Measurements from ENCODE around the gene OR4M1.
"Not testable (repeated sequence)": the region's sequence is repeated elsewhere in the genome, so short reads cannot be mapped to it uniquely, and the experiment has no call there.

DNA sequence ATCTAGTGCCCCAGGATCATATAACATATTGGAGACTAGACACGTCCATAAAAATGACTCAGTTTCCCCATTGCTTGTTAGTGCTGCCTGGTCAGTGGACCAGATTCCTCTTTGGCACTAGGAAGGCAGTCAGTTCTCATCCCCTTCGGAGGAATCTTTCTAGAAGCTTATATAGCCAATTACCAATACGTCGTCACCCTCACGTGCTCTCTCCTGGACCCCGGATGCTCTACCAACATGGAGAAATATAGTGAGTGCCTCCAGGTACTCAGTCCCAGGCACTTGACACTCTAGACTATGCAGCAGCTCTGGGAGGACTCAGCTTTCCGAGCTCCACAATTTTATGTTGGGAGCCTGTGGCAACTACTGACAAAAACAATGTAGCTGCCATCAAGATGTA, 14.8 kb downstream of the OR4M1 start:
- TF ChIP-seq CTCF, POLR2A (IDR thresholded peaks at IDR 0.05): not testable (repeated sequence)
